HepG2 (cell line): ENCODE results near the gene C19orf44. TPM values are rescaled to one million over a fixed set of nuclear protein-coding genes. Genes with fewer than 3 reads are reported as not detected.

ENCODE experiments used
- HCFC1 ChIP-seq: fragments of 150-350 bp; IDR thresholded peaks from 2 replicates; pipeline ENCODE4 v1.6.1; 2014; ENCODE audit warnings: low read depth, low read length
- HHEX ChIP-seq: IDR thresholded peaks from 2 replicates; pipeline ENCODE4 v1.6.1; 2016; ENCODE audit warnings: control low read depth
- KIAA2018 ChIP-seq: sonication (generic); formaldehyde crosslinking; IDR thresholded peaks from 2 replicates; pipeline ENCODE4 v1.5.0; 2020; ENCODE audit warnings: mild to moderate bottlenecking, missing genetic modification reagents, borderline replicate concordance
- LCORL ChIP-seq, 2 experiments: fragments of 450-650 bp in 1 of 2; sonication (generic) in 1 of 2; formaldehyde crosslinking in 1 of 2; IDR thresholded peaks; 2 replicates each; pipeline versions ENCODE4 v1.5.0 to v1.6.1; 2017 to 2020; ENCODE audit warnings: antibody characterized with exemption in 1 of 2, missing genetic modification reagents in 1 of 2
- TFAP4 ChIP-seq: sonication (generic); IDR thresholded peaks from 2 replicates; pipeline ENCODE4 v1.6.1; 2016; ENCODE audit warnings: low read depth, borderline replicate concordance
- ZBED4 ChIP-seq: sonication (generic); formaldehyde crosslinking; IDR thresholded peaks from 2 replicates; pipeline ENCODE4 v1.4.0; 2020; ENCODE audit warnings: missing genetic modification reagents, borderline replicate concordance
- ZBTB4 ChIP-seq: sonication (generic); formaldehyde crosslinking; IDR thresholded peaks from 2 replicates; pipeline ENCODE4 v1.4.0; 2020; ENCODE audit warnings: missing genetic modification reagents, mild to moderate bottlenecking, borderline replicate concordance
- ZFP1 ChIP-seq: IDR thresholded peaks from 2 replicates; pipeline ENCODE4 v1.6.1; 2016
- ZNF160 ChIP-seq: sonication (generic); formaldehyde crosslinking; IDR thresholded peaks from 2 replicates; pipeline ENCODE4 v1.8.0; 2022; ENCODE audit warnings: mild to moderate bottlenecking, inconsistent platforms, missing genetic modification reagents
- polyA plus RNA-seq, 8 experiments: library from polyadenylated mRNA; depleted of rRNA in 3 of 8; stranded (reverse) in 7 of 8; unstranded in 1 of 8; fragments of >200 nt; fragmentation: Illumina TruSeq in 4 of 8; extraction: Trizol in 4 of 8; gene quantifications; 2 replicates each; pipeline versions ENCODE4 v1.2.1 to v1.2.3, GENCODE V29; 2011 to 2016; ENCODE audit warnings: low read depth in 4 of 8, missing spikeins in 1 of 8, mixed read lengths in 1 of 8; ENCODE audit not compliant: insufficient read depth in 1 of 8
- total RNA-seq, 5 experiments: library from RNA; depleted of rRNA; stranded (reverse); fragments of >200 nt; fragmentation: Illumina TruSeq; extraction: Trizol; gene quantifications; 2 replicates each; pipeline ENCODE4 v1.2.3, GENCODE V29; 2016; ENCODE audit warnings: low read depth in 1 of 5

Gene C19orf44
- total and polyA plus RNA-seq, 2 of the 13 experiments (the other 11 are each of a cell fraction or from before 2014, with no cell fraction given): 3.2 to 4.3 TPM

- TF ChIP-seq KIAA2018 (CRISPR knock-in tag): no peak
- no peak for TF ChIP-seq HHEX (CRISPR knock-in tag)
- TF ChIP-seq ZFP1: peak; percentile 62
- TF ChIP-seq HCFC1: peak; percentile 98
- no peak for TF ChIP-seq TFAP4
- TF ChIP-seq ZBED4 (CRISPR knock-in tag): peak; percentile 78; the same call in 1 of the 2 replicates
- TF ChIP-seq ZNF160 (CRISPR knock-in tag): no peak
- TF ChIP-seq ZBTB4 (CRISPR knock-in tag): peak; percentile 74; the same call in 1 of the 2 replicates
- TF ChIP-seq LCORL (IDR thresholded peaks at IDR 0.05): no peak
- peak; percentile 45; the same call in 1 of the 2 replicates for TF ChIP-seq LCORL (CRISPR knock-in tag; IDR thresholded peaks at IDR 0.05)
Measured at GRCh38 chr19:16495982-16496612, at the start of gene C19orf44, which contains the start of gene CALR3 (continued).
